ENCODE data around the gene ROPN1B. TPM values are rescaled to one million over a fixed set of nuclear protein-coding genes. Genes with fewer than 3 reads are reported as not detected.
"Not testable (repeated sequence)": the region's sequence is repeated elsewhere in the genome, so short reads cannot be mapped to it uniquely, and the experiment has no call there.

Gene ROPN1B
- total RNA-seq, 1 donor from 2014 or later, result not detected

DNA sequence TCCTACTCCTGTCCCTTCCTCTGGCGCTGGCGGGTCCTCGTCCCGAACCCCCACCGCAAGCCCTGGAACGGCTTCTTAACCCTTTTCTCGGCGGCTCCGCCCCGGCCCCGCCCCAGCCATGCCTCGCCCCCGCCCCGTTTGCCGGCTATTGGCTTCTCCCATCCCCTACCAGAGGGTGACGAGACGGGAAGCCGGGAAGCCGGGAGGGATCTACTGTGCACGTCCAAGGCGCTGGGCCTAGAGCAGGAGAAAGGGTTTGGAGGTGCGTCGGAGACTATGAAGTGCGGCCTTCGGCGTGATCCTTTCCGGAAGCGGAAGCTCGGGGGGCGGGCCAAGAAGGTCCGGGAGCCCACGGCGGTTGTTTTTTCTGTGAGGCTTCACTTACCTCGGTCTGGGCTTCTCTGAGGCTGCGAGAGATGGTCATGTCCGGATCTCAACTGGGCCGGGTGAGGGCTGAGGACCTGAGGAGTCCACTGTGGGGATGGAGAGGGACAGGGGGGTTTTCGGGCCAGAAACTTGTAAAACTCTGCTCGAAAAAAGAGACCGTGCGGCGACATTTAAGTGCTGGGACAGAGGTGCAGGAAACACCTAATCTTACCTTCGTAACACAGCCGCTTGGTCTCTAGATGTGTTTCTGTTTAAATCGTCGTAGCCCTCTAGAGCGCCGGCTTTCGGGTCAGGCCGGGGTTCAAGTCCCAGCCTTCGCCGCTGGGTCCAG is 21.4 kb downstream of the ROPN1B start:
- peak; percentile 64 for DNase-seq (ENCODE audit: low read depth)
- no peaks in the 10 kb centered on the region for H3K36me3 ChIP-seq (ENCODE audit: control insufficient read depth, insufficient read depth, low read length)
- TF ChIP-seq, protein P1, sequence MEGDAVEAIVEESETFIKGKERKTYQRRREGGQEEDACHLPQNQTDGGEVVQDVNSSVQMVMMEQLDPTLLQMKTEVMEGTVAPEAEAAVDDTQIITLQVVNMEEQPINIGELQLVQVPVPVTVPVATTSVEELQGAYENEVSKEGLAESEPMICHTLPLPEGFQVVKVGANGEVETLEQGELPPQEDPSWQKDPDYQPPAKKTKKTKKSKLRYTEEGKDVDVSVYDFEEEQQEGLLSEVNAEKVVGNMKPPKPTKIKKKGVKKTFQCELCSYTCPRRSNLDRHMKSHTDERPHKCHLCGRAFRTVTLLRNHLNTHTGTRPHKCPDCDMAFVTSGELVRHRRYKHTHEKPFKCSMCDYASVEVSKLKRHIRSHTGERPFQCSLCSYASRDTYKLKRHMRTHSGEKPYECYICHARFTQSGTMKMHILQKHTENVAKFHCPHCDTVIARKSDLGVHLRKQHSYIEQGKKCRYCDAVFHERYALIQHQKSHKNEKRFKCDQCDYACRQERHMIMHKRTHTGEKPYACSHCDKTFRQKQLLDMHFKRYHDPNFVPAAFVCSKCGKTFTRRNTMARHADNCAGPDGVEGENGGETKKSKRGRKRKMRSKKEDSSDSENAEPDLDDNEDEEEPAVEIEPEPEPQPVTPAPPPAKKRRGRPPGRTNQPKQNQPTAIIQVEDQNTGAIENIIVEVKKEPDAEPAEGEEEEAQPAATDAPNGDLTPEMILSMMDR (IDR thresholded peaks at IDR 0.05; ENCODE audit: insufficient read depth, low read length, poor library complexity, severe bottlenecking), result no peak
- H3K27me3 ChIP-seq (ENCODE audit: control insufficient read depth, insufficient read depth, low read length), result no peaks in the 10 kb centered on the region
- H3K4me3 ChIP-seq (ENCODE audit: low read depth, low read length), result peak overlapping the region; percentile 60

GRCh38 chr3:125996751-125997150 is 27.8 kb downstream of the ROPN1B start:
- H3K27me3 ChIP-seq (ENCODE audit: control insufficient read depth, insufficient read depth, low read length); DNase-seq (ENCODE audit: low read depth); H3K4me3 ChIP-seq (ENCODE audit: low read depth, low read length); H3K36me3 ChIP-seq (ENCODE audit: control insufficient read depth, insufficient read depth, low read length): not testable (repeated sequence)

DNA sequence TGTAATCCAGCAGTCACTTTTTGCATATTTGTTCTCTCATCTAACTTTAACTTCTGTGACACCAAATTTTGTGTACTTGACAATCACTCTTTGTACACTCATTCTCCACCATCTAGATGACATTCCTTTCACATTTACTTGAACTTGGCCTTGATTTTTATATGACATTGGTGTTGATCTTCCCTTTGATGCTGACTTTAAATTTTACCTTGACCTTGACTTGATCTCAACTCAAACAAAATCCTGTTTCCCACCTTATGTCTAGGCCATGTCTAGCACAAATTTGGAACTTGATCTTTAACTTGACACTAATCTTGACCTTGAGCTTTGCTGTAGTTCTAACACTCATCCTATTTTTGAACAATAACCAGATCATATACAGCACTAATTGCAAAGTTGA is 33.2 kb downstream of the ROPN1B start:
- Histone ChIP-seq H3K4me3 (ENCODE audit: low read depth, low read length) (no peak overlapping the region), H3K27me3 (ENCODE audit: control insufficient read depth, insufficient read depth, low read length) (no peaks in the 10 kb centered on the region), H3K36me3 (ENCODE audit: control insufficient read depth, insufficient read depth, low read length) (no peaks in the 10 kb centered on the region)
- no peak for DNase-seq (ENCODE audit: low read depth)
- TF ChIP-seq, protein P1 (IDR thresholded peaks at IDR 0.05; ENCODE audit: insufficient read depth, low read length, poor library complexity, severe bottlenecking), result no peak

- no peaks in the 10 kb centered on the region for H3K27me3 ChIP-seq (ENCODE audit: control insufficient read depth, insufficient read depth, low read length)
- TF ChIP-seq, protein P1 (IDR thresholded peaks at IDR 0.05; ENCODE audit: insufficient read depth, low read length, poor library complexity, severe bottlenecking), result no peak
These were observed 34.6 kb downstream of the ROPN1B start for GRCh38 chr3:126003447-126004190.

GRCh38 chr3:126004217-126004616 is 35.2 kb downstream of the ROPN1B start:
- DNase-seq (ENCODE audit: low read depth), result no peak
- TF ChIP-seq, protein P1 (IDR thresholded peaks at IDR 0.05; ENCODE audit: insufficient read depth, low read length, poor library complexity, severe bottlenecking), result no peak
- Histone ChIP-seq H3K27me3 (ENCODE audit: control insufficient read depth, insufficient read depth, low read length) (no peaks in the 10 kb centered on the region), H3K4me3 (ENCODE audit: low read depth, low read length) (no peak overlapping the region), H3K36me3 (ENCODE audit: control insufficient read depth, insufficient read depth, low read length) (no peaks in the 10 kb centered on the region)

More at GRCh38 chr3:126003447-126004190, 34.6 kb downstream of the ROPN1B start:
- Histone ChIP-seq H3K4me3 (ENCODE audit: low read depth, low read length) (no peak overlapping the region), H3K36me3 (ENCODE audit: control insufficient read depth, insufficient read depth, low read length) (no peaks in the 10 kb centered on the region)
- no peak for DNase-seq (ENCODE audit: low read depth)

DNA sequence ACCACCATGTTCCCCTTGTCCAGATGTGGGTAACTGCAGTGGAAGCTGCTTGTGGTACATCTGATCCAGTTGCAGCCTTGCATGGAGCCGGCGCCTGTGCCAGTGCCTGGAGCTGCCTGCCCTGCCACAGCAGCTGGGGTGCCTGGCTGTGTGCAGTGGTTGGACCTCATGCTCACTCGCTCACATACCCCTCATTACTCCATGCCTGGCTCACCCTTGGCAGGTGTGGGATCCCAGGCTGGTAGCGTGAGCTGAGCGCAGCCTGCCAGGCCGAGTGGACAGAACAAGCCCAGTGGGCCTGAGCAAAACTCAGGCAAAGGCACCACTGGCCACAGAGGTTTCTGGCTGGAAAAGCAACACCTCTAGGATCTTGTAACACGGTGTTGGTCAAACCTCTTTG is 35.7 kb downstream of the ROPN1B start:
- Histone ChIP-seq H3K27me3 (ENCODE audit: control insufficient read depth, insufficient read depth, low read length) (no peaks in the 10 kb centered on the region), H3K4me3 (ENCODE audit: low read depth, low read length) (no peak overlapping the region), H3K36me3 (ENCODE audit: control insufficient read depth, insufficient read depth, low read length) (no peaks in the 10 kb centered on the region)
- DNase-seq (ENCODE audit: low read depth), result no peak
- TF ChIP-seq, protein P1 (IDR thresholded peaks at IDR 0.05; ENCODE audit: insufficient read depth, low read length, poor library complexity, severe bottlenecking), result no peak

Measured in kidney epithelial cell (primary cell).